ENCODE measurements around the gene ARID3C.

DNA sequence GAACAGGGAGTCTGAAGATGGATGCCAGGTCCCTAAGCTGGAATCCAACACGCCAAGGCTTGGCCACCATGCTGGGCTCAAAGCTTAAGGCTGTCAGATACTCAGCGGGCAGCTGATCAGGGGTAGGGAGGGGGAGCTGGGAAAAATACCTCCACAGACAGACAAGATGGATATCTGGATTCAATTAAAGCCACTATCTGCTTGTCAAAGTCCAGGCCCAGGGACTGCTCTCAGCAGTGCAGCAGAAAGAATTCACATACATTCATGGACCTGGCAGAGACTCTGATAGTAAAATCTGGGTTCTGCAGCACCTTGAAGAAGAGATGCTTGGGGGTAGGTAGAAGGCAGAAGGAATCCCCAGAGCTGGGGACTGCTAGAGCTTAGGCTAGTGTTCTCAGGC is 13.7 kb downstream of the ARID3C start:
- TF ChIP-seq CTCF (IDR thresholded peaks at IDR 0.05) = no peak
- no peak for TF ChIP-seq POLR2A (IDR thresholded peaks at IDR 0.05)
